Umbilical cord (tissue), 1 donor: Measurements from ENCODE around the gene KIRREL2. TPM values are rescaled to one million over a fixed set of nuclear protein-coding genes. Genes with fewer than 3 reads are reported as not detected.

Experiments
- total RNA-seq: library from RNA; depleted of rRNA; stranded (reverse); fragments of >200 nt; gene quantifications from one replicate; pipeline ENCODE4 v1.2.3, GENCODE V29; 2014; ENCODE audit warnings: low replicate concordance; ENCODE audit not compliant: insufficient read depth

KIRREL2 gene
- total RNA-seq, 1 donor from 2014 or later: not detected

Other genes starting within 250 kb of the KIRREL2 start
- 4.6 TPM for gene HAUS5, start 244.2 kb upstream of the KIRREL2 start, total RNA-seq
- 20.9 TPM for gene RBM42, start 227.9 kb upstream of the KIRREL2 start, total RNA-seq
- not detected for gene ETV2, start 215.2 kb upstream of the KIRREL2 start, total RNA-seq
- gene COX6B1, start 208.6 kb upstream of the KIRREL2 start, total RNA-seq: 177 TPM
- gene UPK1A, start 190.4 kb upstream of the KIRREL2 start, total RNA-seq: 6.7 TPM
- gene ZBTB32, start 152.4 kb upstream of the KIRREL2 start, total RNA-seq: not detected
- gene KMT2B, start 138.9 kb upstream of the KIRREL2 start, total RNA-seq: 2.2 TPM
- not detected for gene IGFLR1, start 114.5 kb upstream of the KIRREL2 start, total RNA-seq
- not detected for gene U2AF1L4, start 111.5 kb upstream of the KIRREL2 start, total RNA-seq
- 3.6 TPM for gene PSENEN, start 111.3 kb upstream of the KIRREL2 start, total RNA-seq
- 8.4 TPM for gene LIN37, start 108.3 kb upstream of the KIRREL2 start, total RNA-seq
- 67.4 TPM for gene HSPB6, start 99.9 kb upstream of the KIRREL2 start, total RNA-seq
- 15.9 TPM for gene PROSER3, start 98.7 kb upstream of the KIRREL2 start, total RNA-seq
- 0.96 TPM for gene ARHGAP33, start 81.3 kb upstream of the KIRREL2 start, total RNA-seq
- 5.5 TPM for gene PRODH2, start 44.1 kb upstream of the KIRREL2 start, total RNA-seq
- 0.48 TPM for gene NPHS1, start 4.4 kb upstream of the KIRREL2 start, total RNA-seq
- 8.4 TPM for gene APLP1, start 11.7 kb downstream of the KIRREL2 start, total RNA-seq
- 15.6 TPM for gene NFKBID, start 43.6 kb downstream of the KIRREL2 start, total RNA-seq
- gene HCST, start 45.6 kb downstream of the KIRREL2 start, total RNA-seq: not detected
- 28.4 TPM for gene TYROBP, start 51.4 kb downstream of the KIRREL2 start, total RNA-seq
- 2.9 TPM for gene LRFN3, start 79.5 kb downstream of the KIRREL2 start, total RNA-seq
- 20.2 TPM for gene SDHAF1, start 138.3 kb downstream of the KIRREL2 start, total RNA-seq
- gene SYNE4, start 151.9 kb downstream of the KIRREL2 start, total RNA-seq: 0.48 TPM
- gene ALKBH6, start 157.3 kb downstream of the KIRREL2 start, total RNA-seq: 27.2 TPM
- gene CLIP3, start 176.0 kb downstream of the KIRREL2 start, total RNA-seq: 3.9 TPM
- 1.4 TPM for gene THAP8, start 197.4 kb downstream of the KIRREL2 start, total RNA-seq
- gene WDR62, start 198.0 kb downstream of the KIRREL2 start, total RNA-seq: 1.2 TPM